HepG2 (cell line): Measurements from ENCODE around the gene ARHGAP19. TPM values are rescaled to one million over a fixed set of nuclear protein-coding genes. Genes with fewer than 3 reads are reported as not detected.

Experiments used
- ATAC-seq: fragments of 200-7000 bp; cut with Tn5 transposase; 3 replicates; pipeline ENCODE4 v1.9.1; 2020; ENCODE audit warnings: mild to moderate bottlenecking, moderate library complexity
- BruUV-seq: library from RNA; stranded (reverse); fragments of 400-500 nt; replicated peaks from 2 replicates; lab custom pipeline; 2021; lab: Mats Ljungman, UMichigan
- CTCF ChIA-PET: fragments of 300-600 bp; formaldehyde crosslinking; extraction: SDS; loops from one replicate; lab custom pipeline; 2021; ENCODE audit warnings: low total read pairs, inconsistent platforms, low intra/inter-chr PET ratio; lab: Yijun Ruan, JAX
- POLR2A ChIA-PET: fragments of 350-600 bp; sonication (Branson Sonifier 250); formaldehyde crosslinking; loops from one replicate; lab custom pipeline; 2020; ENCODE audit warnings: antibody characterized with exemption, inconsistent platforms; lab: Yijun Ruan, JAX
- DNase-seq: peaks from one replicate; pipeline ENCODE4 v3.0.0-alpha.2; 2015; ENCODE audit warnings: low spot score
- FAIRE-seq: peaks from 3 replicates; lab custom pipeline; 2011; peaks lifted over from hg19 to GRCh38; lab: Jason Lieb, UNC
- H2AFZ ChIP-seq: one replicate; pipeline ENCODE4 v1.6.1; 2011; ENCODE audit warnings: low read length, inconsistent platforms
- H3K27ac ChIP-seq: fragments of 300-600 bp; 3 replicates; pipeline ENCODE4 v1.8.0; 2011; ENCODE audit warnings: mixed run types, mild to moderate bottlenecking, mixed read lengths, low read length, inconsistent platforms; ENCODE audit not compliant: insufficient read depth; ENCODE audit errors: extremely low read length
- H3K27me3 ChIP-seq, 2 experiments: fragments of 200-600 bp in 1 of 2; 2 replicates in 1 of 2; 3 replicates in 1 of 2; pipeline versions ENCODE4 v1.6.0 to v1.8.0; 2011; ENCODE audit warnings: low read length in 2 of 2, mild to moderate bottlenecking in 2 of 2, moderate library complexity in 2 of 2, inconsistent platforms in 1 of 2; ENCODE audit not compliant: insufficient read depth in 2 of 2, control insufficient read depth in 1 of 2
- H3K36me3 ChIP-seq, 2 experiments: fragments of 200-600 bp in 1 of 2; replicated peaks in 1 of 2; 2 replicates in 1 of 2; 3 replicates in 1 of 2; pipeline versions ENCODE4 v1.5.1 to v1.8.0; 2011; ENCODE audit warnings: low read length in 2 of 2, inconsistent platforms in 1 of 2; ENCODE audit not compliant: insufficient read depth in 2 of 2, control insufficient read depth in 1 of 2
- H3K4me1 ChIP-seq: 2 replicates; pipeline ENCODE4 v1.5.1; 2012; ENCODE audit warnings: low read length, inconsistent platforms; ENCODE audit not compliant: insufficient read depth
- H3K4me2 ChIP-seq: 2 replicates; pipeline ENCODE4 v1.6.0; 2011; ENCODE audit warnings: low read depth, low read length, inconsistent platforms
- H3K4me3 ChIP-seq, 3 experiments: fragments of 200-600 bp in 1 of 3; sonication (generic), shearing (Covaris generic) in 1 of 3; replicated peaks in 1 of 3; 2 replicates each; pipeline ENCODE4 v1.5.1; 2011 to 2016; ENCODE audit warnings: low read length in 3 of 3, inconsistent platforms in 2 of 3, low read depth in 2 of 3, mild to moderate bottlenecking in 2 of 3, control low read depth in 1 of 3, mixed read lengths in 1 of 3; ENCODE audit not compliant: insufficient read depth in 1 of 3
- H3K79me2 ChIP-seq: one replicate; pipeline ENCODE4 v1.6.1; 2011; ENCODE audit warnings: low read length, inconsistent platforms; ENCODE audit not compliant: insufficient read depth
- H3K9ac ChIP-seq: 2 replicates; pipeline ENCODE4 v1.6.0; 2011; ENCODE audit warnings: mild to moderate bottlenecking, low read depth, low read length, inconsistent platforms; ENCODE audit not compliant: insufficient read depth
- H3K9me3 ChIP-seq: 2 replicates; pipeline ENCODE4 v1.5.1; 2012; ENCODE audit warnings: mild to moderate bottlenecking, low read length
- H4K20me1 ChIP-seq: 2 replicates; pipeline ENCODE4 v1.6.0; 2011; ENCODE audit warnings: inconsistent platforms, mild to moderate bottlenecking, low read length, moderate library complexity; ENCODE audit not compliant: insufficient read depth
- ARHGAP35 ChIP-seq: sonication (generic); formaldehyde crosslinking; IDR thresholded peaks from 2 replicates; pipeline ENCODE4 v1.9.0; 2022; ENCODE audit warnings: mild to moderate bottlenecking, inconsistent platforms, moderate library complexity, missing genetic modification reagents, borderline replicate concordance
- PAX8 ChIP-seq: sonication (generic); formaldehyde crosslinking; IDR thresholded peaks from 2 replicates; pipeline ENCODE4 v1.8.0; 2022; ENCODE audit warnings: mild to moderate bottlenecking, missing genetic modification reagents, borderline replicate concordance
- PRPF4 ChIP-seq: fragments of 200-400 bp; formaldehyde crosslinking; IDR thresholded peaks from 2 replicates; pipeline ENCODE4 v1.6.1; 2016; ENCODE audit warnings: low read length, low read depth; ENCODE audit not compliant: poor library complexity, severe bottlenecking
- XBP1 ChIP-seq: sonication (generic); formaldehyde crosslinking; IDR thresholded peaks from 2 replicates; pipeline ENCODE4 v1.5.0; 2020; ENCODE audit warnings: missing genetic modification reagents
- ZNF337 ChIP-seq: sonication (generic); formaldehyde crosslinking; IDR thresholded peaks from 2 replicates; pipeline ENCODE4 v1.5.1; 2020; ENCODE audit warnings: missing genetic modification reagents, low read depth, mild to moderate bottlenecking, borderline replicate concordance
- WGBS: methylation state at CpG from one replicate; pipeline ENCODE4 v1.1.6; 2017; ENCODE audit warnings: low lambda C conversion rate; 5-methylcytosine and 5-hydroxymethylcytosine counted together
- in situ Hi-C: cut with HindIII; loops from 2 replicates; pipeline ENCODE4 v1.10.0; 2017; ENCODE audit warnings: low pct_unique_long_range_greater_than_20kb; ENCODE audit not compliant: extremely low pct_ligation_motif_present
- intact Hi-C: fragments of 100-400 bp; cut with micrococcal nuclease; formaldehyde crosslinking; loops from one replicate; pipeline ENCODE4 v1.10.0; 2022; ENCODE audit not compliant: unreplicated experiment
- polyA plus RNA-seq, 8 experiments: library from polyadenylated mRNA; depleted of rRNA in 3 of 8; stranded (reverse) in 7 of 8; unstranded in 1 of 8; fragments of >200 nt; fragmentation: Illumina TruSeq in 4 of 8; extraction: Trizol in 4 of 8; gene quantifications; 2 replicates each; pipeline versions ENCODE4 v1.2.1 to v1.2.3, GENCODE V29; 2011 to 2016; ENCODE audit warnings: low read depth in 4 of 8, missing spikeins in 1 of 8, mixed read lengths in 1 of 8; ENCODE audit not compliant: insufficient read depth in 1 of 8
- total RNA-seq, 5 experiments: library from RNA; depleted of rRNA; stranded (reverse); fragments of >200 nt; fragmentation: Illumina TruSeq; extraction: Trizol; gene quantifications; 2 replicates each; pipeline ENCODE4 v1.2.3, GENCODE V29; 2016; ENCODE audit warnings: low read depth in 1 of 5
- TF ChIP-seq, protein P1 (sequence below): fragments of 450-650 bp; IDR thresholded peaks from 2 replicates; pipeline ENCODE4 v1.6.1; 2016

ARHGAP19 gene
- total and polyA plus RNA-seq, 2 of the 13 experiments (the other 11 are each of a cell fraction or from before 2014, with no cell fraction given) = 7.6 to 10.0 TPM

DNA sequence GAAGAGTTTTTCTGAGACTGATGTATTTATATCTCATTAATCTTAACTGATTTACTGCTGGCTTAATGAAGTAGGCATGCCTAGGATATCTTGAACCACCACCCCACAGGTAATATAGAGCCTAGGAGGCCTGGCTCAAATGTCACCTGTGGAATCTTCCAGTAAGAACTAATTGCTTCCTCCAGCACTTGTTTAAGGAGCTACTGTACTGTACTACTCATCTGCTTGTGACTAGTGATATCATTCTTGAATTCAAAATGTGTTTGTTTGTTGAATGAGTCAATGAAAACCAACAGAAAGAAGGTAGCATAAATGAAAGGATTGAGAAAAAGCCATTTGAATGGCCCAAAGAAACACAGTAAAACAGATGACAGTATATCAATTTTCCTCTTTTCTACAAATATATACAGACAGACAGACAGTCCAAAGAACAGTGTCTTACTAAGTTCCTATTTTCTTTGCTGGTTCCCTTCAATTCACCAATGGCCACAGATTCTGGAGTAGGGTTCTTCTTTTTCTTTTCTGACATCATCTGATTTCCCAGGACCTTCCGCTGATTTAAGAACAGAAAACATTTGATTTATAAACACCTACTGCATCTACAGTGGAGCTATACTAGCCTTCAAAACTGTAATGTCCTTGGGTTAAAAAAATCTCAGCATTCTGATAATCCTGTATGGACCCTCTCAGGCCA, 63.0 kb downstream of the ARHGAP19 start (continued):
- no peak for TF ChIP-seq ZNF337 (CRISPR knock-in tag)
- no peak for TF ChIP-seq PRPF4
- TF ChIP-seq XBP1 (CRISPR knock-in tag) = no peak
- no peak for TF ChIP-seq ARHGAP35 (CRISPR knock-in tag)

GRCh38 chr10:97228775-97229157, 63.7 kb downstream of the ARHGAP19 start:
- BruUV-seq = no TSS peak
- H3K9me3 ChIP-seq = no peaks in the 10 kb centered on the region
- H3K79me2 ChIP-seq = no peaks in the 10 kb centered on the region
- H2AFZ ChIP-seq = no peak overlapping the region
- no peaks in the 10 kb centered on the region for H3K4me1 ChIP-seq
- H3K4me3 ChIP-seq = no peak overlapping the region
- peaks cover 4 to 6% of the 10 kb centered on the region in 2 experiments; a peak in 3 of 5 replicates for H3K36me3 ChIP-seq
- 92% methylated on average over 1 of the region's 1 CpG for WGBS
- POLR2A ChIA-PET = no interaction called here
- H3K4me2 ChIP-seq = no peak overlapping the region
- ATAC-seq (no peak), FAIRE-seq (no peak), DNase-seq (no peak)
- in situ Hi-C loops (no loop called here), intact Hi-C loops (no loop called here)
- H3K27me3 ChIP-seq = no peaks in the 10 kb centered on the region
- no peak overlapping the region for H3K27ac ChIP-seq
- TF ChIP-seq, protein P1, sequence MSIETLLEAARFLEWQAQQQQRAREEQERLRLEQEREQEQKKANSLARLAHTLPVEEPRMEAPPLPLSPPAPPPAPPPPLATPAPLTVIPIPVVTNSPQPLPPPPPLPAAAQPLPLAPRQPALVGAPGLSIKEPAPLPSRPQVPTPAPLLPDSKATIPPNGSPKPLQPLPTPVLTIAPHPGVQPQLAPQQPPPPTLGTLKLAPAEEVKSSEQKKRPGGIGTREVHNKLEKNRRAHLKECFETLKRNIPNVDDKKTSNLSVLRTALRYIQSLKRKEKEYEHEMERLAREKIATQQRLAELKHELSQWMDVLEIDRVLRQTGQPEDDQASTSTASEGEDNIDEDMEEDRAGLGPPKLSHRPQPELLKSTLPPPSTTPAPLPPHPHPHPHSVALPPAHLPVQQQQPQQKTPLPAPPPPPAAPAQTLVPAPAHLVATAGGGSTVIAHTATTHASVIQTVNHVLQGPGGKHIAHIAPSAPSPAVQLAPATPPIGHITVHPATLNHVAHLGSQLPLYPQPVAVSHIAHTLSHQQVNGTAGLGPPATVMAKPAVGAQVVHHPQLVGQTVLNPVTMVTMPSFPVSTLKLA = peak; percentile 69
- no peak for TF ChIP-seq PAX8
- H4K20me1 ChIP-seq = no peaks in the 10 kb centered on the region
- CTCF ChIA-PET = no interaction called here
- no peak overlapping the region for H3K9ac ChIP-seq
